Keratinocyte (primary cell): ENCODE results near the gene BCO1. TPM values are rescaled to one million over a fixed set of nuclear protein-coding genes. Genes with fewer than 3 reads are reported as not detected.

Experiments used
- DNase-seq: peaks from one replicate; pipeline ENCODE4 v3.0.0-alpha.2; 2011; ENCODE audit warnings: low read depth, missing footprints, low spot score
- FAIRE-seq: peaks from 2 replicates; lab custom pipeline; 2011; peaks lifted over from hg19 to GRCh38; lab: Jason Lieb, UNC
- H2AFZ ChIP-seq: 2 replicates; pipeline ENCODE4 v1.6.0; 2012; ENCODE audit warnings: low read length, control low read depth, inconsistent platforms; ENCODE audit not compliant: control insufficient read depth
- H3K27ac ChIP-seq: 2 replicates; pipeline ENCODE4 v1.5.1; 2011; ENCODE audit warnings: low read length; ENCODE audit not compliant: control insufficient read depth, insufficient read depth
- H3K27me3 ChIP-seq: 3 replicates; pipeline ENCODE4 v1.6.0; 2011; ENCODE audit warnings: low read length; ENCODE audit not compliant: control insufficient read depth, insufficient read depth; ENCODE audit errors: extremely low read depth
- H3K36me3 ChIP-seq, 2 experiments: 2 replicates in 1 of 2; 3 replicates in 1 of 2; pipeline ENCODE4 v1.5.1; 2011; ENCODE audit warnings: low read length in 2 of 2, mild to moderate bottlenecking in 1 of 2; ENCODE audit not compliant: control insufficient read depth in 2 of 2, insufficient read depth in 2 of 2; ENCODE audit errors: extremely low read depth in 1 of 2
- H3K4me1 ChIP-seq: 3 replicates; pipeline ENCODE4 v1.5.1; 2011; ENCODE audit warnings: low read length; ENCODE audit not compliant: control insufficient read depth, insufficient read depth; ENCODE audit errors: extremely low read depth
- H3K4me2 ChIP-seq: 3 replicates; pipeline ENCODE4 v1.6.0; 2011; ENCODE audit warnings: low read depth, low read length; ENCODE audit not compliant: control insufficient read depth, insufficient read depth; ENCODE audit errors: extremely low read depth
- H3K4me3 ChIP-seq, 3 experiments: fragments of 200-600 bp in 1 of 3; sonication (generic) in 1 of 3; 2 replicates in 2 of 3; 3 replicates in 1 of 3; pipeline ENCODE4 v1.5.1; 2011 to 2016; ENCODE audit warnings: low read length in 3 of 3, mild to moderate bottlenecking in 3 of 3, control low read depth in 2 of 3, inconsistent platforms in 1 of 3, low read depth in 1 of 3, mixed read lengths in 1 of 3, mixed run types in 1 of 3, moderate library complexity in 1 of 3; ENCODE audit not compliant: control insufficient read depth in 2 of 3, insufficient read depth in 2 of 3; ENCODE audit errors: extremely low read depth in 1 of 3
- H3K79me2 ChIP-seq: 2 replicates; pipeline ENCODE4 v1.6.0; 2012; ENCODE audit warnings: low read length; ENCODE audit not compliant: control insufficient read depth, insufficient read depth
- H3K9ac ChIP-seq: 3 replicates; pipeline ENCODE4 v1.6.0; 2011; ENCODE audit warnings: low read length; ENCODE audit not compliant: control insufficient read depth, insufficient read depth; ENCODE audit errors: extremely low read depth
- H3K9me1 ChIP-seq: 3 replicates; pipeline ENCODE4 v1.6.0; 2011; ENCODE audit warnings: low read length; ENCODE audit not compliant: control insufficient read depth, insufficient read depth; ENCODE audit errors: extremely low read depth
- H3K9me3 ChIP-seq: 2 replicates; pipeline ENCODE4 v1.5.1; 2012; ENCODE audit warnings: low read depth, low read length; ENCODE audit not compliant: control insufficient read depth
- H4K20me1 ChIP-seq: 3 replicates; pipeline ENCODE4 v1.6.0; 2011; ENCODE audit warnings: low read length; ENCODE audit not compliant: control insufficient read depth, insufficient read depth; ENCODE audit errors: extremely low read depth
- EZH2 ChIP-seq: IDR thresholded peaks from one replicate; pipeline ENCODE4 v1.6.1; 2012; ENCODE audit warnings: inconsistent platforms, mild to moderate bottlenecking, low read length, moderate library complexity
- dilution Hi-C: fragments of 300-500 bp; cut with MboI; formaldehyde crosslinking; loops from one replicate; pipeline ENCODE4 v1.7.0; 2020; ENCODE audit warnings: low sequenced_read_pairs; ENCODE audit not compliant: extremely low pct_ligation_motif_present
- polyA plus RNA-seq, 5 experiments: library from polyadenylated mRNA; depleted of rRNA in 3 of 5; stranded (reverse) in 3 of 5; stranded (forward) in 1 of 5; unstranded in 1 of 5; fragments of >200 nt; gene quantifications; 1 replicate in 1 of 5; 2 replicates in 3 of 5; 3 replicates in 1 of 5; pipeline versions ENCODE4 v1.2.1 to v1.2.3, GENCODE V29; 2011 to 2012; ENCODE audit warnings: missing spikeins in 2 of 5, low read depth in 1 of 5, low replicate concordance in 1 of 5
- TF ChIP-seq, protein P1 (sequence below), 3 experiments: IDR thresholded peaks in 1 of 3; conservative IDR thresholded peaks in 1 of 3; optimal IDR thresholded peaks in 1 of 3; 2 replicates in 2 of 3; 3 replicates in 1 of 3; pipeline versions ENCODE3 to v1.5.1; 2011; ENCODE audit warnings: low read length in 3 of 3, mild to moderate bottlenecking in 3 of 3, moderate library complexity in 2 of 3, control low read depth in 1 of 3, inconsistent platforms in 1 of 3; ENCODE audit not compliant: insufficient read depth in 2 of 3; ENCODE audit errors: extremely low read depth in 1 of 3

BCO1 gene
- polyA plus RNA-seq, 1 donor (not counting 4 experiments of a cell fraction or from before 2014, with no cell fraction given), result 0.07 TPM

DNA sequence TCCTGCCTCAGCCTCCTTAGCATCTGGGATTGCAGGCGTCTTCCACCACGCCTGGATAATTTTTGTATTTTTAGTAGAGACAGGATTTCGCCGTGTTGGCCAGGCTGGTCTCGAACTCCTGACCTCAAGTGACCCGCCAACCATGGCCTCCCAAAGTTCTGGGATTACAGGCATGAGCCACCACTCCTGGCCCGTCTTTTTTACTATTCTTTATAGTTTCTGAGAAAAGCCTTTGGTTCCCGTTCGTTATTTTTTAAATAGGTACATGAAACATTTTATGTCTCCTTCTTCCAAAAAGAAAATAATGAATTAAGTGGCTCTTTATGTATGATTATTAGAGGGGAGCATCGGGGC lies 570 bp upstream of the BCO1 start:
- H3K36me3 ChIP-seq, result no peaks in the 10 kb centered on the region
- no peak for TF ChIP-seq EZH2
- H3K9me3 ChIP-seq, result no peaks in the 10 kb centered on the region
- H3K4me3 ChIP-seq, result peak overlapping the region in 2 of 3 experiments; percentile 64
- peaks cover 2% of the 10 kb centered on the region for H3K27me3 ChIP-seq
- H3K27ac ChIP-seq, result peak overlapping the region; percentile 26
- DNase-seq (no peak), FAIRE-seq (no peak)
- dilution Hi-C loops, result no loop called here
- no peaks in the 10 kb centered on the region for H3K9me1 ChIP-seq
- peak overlapping the region; percentile 41 for H3K9ac ChIP-seq
- no peaks in the 10 kb centered on the region for H4K20me1 ChIP-seq
- H3K79me2 ChIP-seq, result no peaks in the 10 kb centered on the region
- peak overlapping the region; percentile 89 for H3K4me2 ChIP-seq
- peaks cover 16% of the 10 kb centered on the region for H3K4me1 ChIP-seq
- peak overlapping the region; percentile 91 for H2AFZ ChIP-seq

DNA sequence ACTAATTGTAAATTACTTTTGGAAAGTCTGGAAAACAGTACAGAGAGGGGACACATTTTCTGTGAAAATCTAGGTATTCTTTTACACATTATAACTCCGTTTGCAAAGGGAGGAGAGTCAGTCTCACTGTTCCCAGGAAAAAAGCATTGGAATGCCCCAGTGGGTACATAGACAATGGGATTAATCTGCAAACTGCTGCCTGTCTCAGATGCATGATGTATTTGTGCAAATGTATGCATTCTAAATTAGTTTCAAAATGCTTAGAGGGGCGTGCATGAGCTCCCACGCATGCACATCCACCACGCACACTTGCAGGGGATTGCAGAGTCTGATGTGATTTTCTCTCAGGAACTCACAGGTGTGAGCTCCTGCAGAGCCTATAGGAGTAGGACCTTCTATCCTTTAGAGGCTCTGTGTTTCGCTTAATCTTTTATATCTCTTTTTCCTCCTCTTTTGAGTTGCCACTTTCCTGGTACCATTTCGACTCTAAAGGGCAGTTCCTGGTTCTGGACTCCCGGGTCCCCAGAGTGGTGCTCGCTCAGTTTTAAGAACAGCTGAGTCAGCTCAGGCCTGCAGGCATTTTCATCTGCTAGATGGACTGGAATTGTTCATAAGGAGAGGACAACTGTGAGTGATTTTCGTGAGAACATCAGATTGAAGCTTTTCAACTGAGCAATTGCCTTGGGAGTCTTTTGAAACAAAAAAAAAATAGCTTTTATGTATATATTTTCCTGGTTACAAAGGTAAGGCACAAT lies 1.1 kb downstream of the BCO1 start:
- no peak overlapping the region for H2AFZ ChIP-seq
- no peaks in the 10 kb centered on the region for H4K20me1 ChIP-seq
- H3K27ac ChIP-seq, result no peak overlapping the region
- FAIRE-seq (no peak), DNase-seq (no peak)
- no peaks in the 10 kb centered on the region for H3K36me3 ChIP-seq
- no peak overlapping the region for H3K4me3 ChIP-seq
- dilution Hi-C loops, result no loop called here
- no peaks in the 10 kb centered on the region for H3K9me1 ChIP-seq
- no peaks in the 10 kb centered on the region for H3K9me3 ChIP-seq
- H3K9ac ChIP-seq, result no peak overlapping the region
- TF ChIP-seq, protein P1, sequence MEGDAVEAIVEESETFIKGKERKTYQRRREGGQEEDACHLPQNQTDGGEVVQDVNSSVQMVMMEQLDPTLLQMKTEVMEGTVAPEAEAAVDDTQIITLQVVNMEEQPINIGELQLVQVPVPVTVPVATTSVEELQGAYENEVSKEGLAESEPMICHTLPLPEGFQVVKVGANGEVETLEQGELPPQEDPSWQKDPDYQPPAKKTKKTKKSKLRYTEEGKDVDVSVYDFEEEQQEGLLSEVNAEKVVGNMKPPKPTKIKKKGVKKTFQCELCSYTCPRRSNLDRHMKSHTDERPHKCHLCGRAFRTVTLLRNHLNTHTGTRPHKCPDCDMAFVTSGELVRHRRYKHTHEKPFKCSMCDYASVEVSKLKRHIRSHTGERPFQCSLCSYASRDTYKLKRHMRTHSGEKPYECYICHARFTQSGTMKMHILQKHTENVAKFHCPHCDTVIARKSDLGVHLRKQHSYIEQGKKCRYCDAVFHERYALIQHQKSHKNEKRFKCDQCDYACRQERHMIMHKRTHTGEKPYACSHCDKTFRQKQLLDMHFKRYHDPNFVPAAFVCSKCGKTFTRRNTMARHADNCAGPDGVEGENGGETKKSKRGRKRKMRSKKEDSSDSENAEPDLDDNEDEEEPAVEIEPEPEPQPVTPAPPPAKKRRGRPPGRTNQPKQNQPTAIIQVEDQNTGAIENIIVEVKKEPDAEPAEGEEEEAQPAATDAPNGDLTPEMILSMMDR (optimal IDR thresholded peaks at IDR 0.05 in 1 of 3, IDR thresholded peaks at IDR 0.05 in 1 of 3, conservative IDR thresholded peaks at IDR 0.05 in 1 of 3; ENCODE audit: extremely low read depth in 1 of 3, insufficient read depth in 2 of 3, low read length in 3 of 3), result no peak
- TF ChIP-seq EZH2, result no peak
- H3K27me3 ChIP-seq, result no peaks in the 10 kb centered on the region
- H3K4me1 ChIP-seq, result peaks cover 26% of the 10 kb centered on the region
- no peak overlapping the region for H3K4me2 ChIP-seq
- no peaks in the 10 kb centered on the region for H3K79me2 ChIP-seq
